Prostate gland (tissue), 2 donors: ENCODE data around the gene FMN1.

Source experiments
- POLR2A ChIP-seq: fragments of 450-650 bp; IDR thresholded peaks from one replicate; pipeline ENCODE4 v1.6.1; 2016; ENCODE audit warnings: antibody characterized with exemption, mild to moderate bottlenecking
- TF ChIP-seq, protein P1 (sequence below), 4 experiments: fragments of 200-600 bp in 2 of 4; fragments of 450-650 bp in 2 of 4; sonication (generic) in 2 of 4; IDR thresholded peaks; 1 replicate in 3 of 4; 2 replicates in 1 of 4; pipeline ENCODE4 v1.5.1; 2016 to 2019; ENCODE audit warnings: antibody characterized with exemption in 4 of 4, mild to moderate bottlenecking in 2 of 4, moderate library complexity in 2 of 4

- TF ChIP-seq, protein P1, sequence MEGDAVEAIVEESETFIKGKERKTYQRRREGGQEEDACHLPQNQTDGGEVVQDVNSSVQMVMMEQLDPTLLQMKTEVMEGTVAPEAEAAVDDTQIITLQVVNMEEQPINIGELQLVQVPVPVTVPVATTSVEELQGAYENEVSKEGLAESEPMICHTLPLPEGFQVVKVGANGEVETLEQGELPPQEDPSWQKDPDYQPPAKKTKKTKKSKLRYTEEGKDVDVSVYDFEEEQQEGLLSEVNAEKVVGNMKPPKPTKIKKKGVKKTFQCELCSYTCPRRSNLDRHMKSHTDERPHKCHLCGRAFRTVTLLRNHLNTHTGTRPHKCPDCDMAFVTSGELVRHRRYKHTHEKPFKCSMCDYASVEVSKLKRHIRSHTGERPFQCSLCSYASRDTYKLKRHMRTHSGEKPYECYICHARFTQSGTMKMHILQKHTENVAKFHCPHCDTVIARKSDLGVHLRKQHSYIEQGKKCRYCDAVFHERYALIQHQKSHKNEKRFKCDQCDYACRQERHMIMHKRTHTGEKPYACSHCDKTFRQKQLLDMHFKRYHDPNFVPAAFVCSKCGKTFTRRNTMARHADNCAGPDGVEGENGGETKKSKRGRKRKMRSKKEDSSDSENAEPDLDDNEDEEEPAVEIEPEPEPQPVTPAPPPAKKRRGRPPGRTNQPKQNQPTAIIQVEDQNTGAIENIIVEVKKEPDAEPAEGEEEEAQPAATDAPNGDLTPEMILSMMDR (IDR thresholded peaks at IDR 0.05): no peak
- TF ChIP-seq POLR2A: no peak
Measured at GRCh38 chr15:32823750-32824149, 370.8 kb downstream of the FMN1 start.
